ENCODE measurements around the gene TMEM258.

Gene TMEM258

DNA sequence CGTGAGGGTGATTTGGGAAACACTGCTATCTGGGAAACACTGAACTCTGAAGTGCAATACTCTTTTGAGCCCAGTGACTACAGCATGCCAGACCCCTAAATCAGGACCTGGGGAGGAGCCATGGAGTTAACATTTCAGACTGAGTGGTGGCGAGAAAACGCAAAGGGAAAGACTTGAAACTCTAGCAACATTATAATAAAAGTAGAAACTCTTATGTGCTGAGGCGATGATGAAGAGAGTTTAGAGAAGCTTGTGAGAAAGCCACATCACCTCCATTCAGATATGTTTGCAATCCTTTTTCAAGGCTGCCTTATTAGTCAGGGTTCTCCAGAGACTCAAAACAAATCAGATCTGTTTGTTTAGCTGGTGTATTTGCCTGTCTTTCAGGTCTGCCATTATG lies 2.2 kb upstream of the TMEM258 start:
- no peak for DNase-seq

DNA sequence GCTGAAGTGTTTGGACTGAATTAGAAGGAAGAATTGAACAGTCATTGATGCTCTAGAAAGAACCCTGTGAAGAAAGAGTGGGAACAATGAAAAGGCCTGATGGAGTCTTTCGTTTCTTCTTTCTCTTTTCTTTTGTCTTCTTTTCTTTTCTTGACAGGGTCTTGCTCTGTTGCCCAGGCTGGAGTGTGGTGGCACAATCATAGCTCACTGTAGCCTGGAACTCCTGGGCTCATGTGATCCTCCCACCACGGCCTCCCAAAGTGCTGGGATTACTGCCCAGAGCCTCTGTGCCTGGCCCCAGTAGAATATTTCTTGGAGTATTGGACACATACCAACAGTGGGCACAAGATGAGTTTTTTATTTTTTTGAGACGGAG lies 1.4 kb upstream of the TMEM258 start:
- DNase-seq: no peak

DNA sequence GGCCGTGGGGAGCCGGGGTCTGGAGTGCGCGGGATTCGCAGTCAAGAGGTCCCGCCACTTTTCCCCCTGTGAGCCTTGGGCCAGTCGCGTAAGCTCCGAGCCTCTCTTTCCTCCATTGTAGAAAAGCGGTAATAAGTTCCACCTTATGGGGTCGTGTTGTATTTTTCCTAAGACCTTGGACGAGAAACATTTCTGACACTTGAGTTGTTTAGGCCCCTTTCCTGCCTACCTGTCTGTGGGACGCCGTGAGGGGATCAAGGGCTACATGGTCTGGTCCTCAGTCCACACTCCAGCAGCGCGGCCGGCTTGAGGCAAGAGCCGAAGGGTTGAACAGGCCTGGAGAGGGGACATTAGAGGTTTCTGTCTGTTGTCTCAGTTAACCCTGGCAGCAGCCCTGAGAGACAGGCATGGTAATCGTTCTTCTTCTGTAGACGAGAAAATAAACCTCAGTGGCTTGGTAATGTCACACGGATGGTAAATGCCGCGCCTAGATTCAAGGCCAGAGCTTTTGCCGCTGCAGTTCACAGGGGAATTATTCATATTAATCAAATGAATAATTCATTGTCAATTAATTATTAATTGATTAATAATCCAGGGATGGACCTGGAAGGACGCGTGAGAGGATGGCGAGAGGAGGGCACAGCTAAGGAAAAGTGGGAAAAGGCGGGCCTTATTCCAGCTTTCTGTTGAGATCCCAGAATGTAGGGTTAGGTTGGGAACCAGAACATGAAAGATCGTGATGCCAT lies 857 bp upstream of the TMEM258 start:
- DNase-seq: peak; percentile 38

DNA sequence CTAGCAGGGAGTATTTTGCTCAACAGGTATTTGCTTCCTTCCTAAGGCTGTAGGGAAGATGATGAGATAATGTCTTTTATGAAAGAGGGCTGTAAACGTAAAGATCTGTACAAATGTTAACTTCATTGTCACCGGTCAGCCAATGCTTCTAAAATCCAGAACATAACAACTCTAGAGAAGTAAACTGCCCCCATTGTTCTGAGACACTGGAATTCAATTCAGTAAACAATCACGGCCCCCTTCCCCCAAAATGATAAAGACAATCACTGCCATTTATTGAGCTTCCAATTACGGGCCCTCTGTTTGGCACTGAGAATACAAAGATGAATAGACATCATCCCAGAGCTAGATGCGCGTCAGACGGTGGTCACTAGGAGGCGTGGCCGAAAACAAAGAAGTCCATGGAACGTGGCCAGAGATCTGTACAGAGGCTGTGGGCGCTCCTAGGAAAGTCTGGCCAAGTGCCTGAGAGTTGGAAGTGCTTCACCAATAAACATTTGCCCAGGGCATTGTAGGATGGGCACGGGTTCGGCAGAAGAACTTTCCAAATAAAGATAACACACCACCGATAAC lies 576 bp downstream of the TMEM258 start:
- DNase-seq: peak; percentile 67

DNA sequence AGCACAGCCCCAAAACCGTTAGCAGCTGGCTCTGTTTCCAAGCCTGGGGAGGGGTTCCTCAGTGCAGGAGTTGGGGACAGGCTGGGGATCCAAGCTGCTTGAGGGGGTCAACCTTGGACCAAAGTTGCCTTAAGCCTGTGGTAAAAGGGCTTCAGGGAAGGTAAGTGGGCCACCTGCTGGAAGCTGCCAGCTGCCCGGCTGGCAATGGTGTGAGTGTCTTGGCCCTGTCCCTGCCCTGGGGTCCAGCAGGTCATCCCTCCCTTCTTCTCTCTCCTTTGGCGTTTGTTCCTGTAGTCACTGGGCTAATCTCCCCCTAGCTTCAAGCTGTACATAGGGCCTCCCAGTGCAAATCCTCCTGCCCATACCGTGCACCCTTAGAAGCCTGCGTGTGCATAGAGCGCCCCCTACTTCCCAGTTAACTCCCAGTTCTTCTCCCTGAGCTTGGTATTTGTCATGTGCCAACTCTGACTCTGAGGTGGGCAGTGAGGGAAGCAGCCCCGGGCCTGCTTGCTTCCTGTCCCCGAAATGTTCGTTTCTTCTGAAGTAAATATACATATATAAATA lies 4.4 kb downstream of the TMEM258 start:
- DNase-seq: no peak

DNA sequence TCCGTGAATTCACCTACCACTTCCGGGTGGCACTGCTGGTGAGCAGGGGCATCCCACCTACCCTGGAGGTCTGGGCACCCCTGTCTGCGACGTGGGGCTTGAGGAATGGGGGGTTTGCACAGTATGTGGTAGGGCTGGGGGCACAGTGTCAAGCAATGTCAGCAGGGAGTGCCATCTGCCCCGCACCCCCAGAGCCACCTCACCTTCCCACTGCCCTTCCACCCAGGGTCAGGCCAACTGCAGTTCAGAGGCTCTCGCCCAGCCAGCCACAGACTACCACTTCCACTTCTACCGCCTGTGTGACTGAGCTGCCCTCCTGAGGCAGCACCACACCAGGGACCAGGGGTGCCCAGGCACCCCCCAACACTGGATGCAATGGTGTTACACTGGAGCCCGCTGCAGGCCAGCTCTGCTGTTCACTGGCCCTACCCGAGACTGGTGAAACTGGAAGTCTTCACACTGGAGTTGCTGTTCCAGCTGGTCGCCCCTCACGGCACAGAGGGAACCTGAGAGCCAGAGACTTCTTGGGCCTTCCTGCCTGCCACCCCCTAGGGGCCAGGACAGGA lies 6.5 kb downstream of the TMEM258 start:
- no peak for DNase-seq

DNA sequence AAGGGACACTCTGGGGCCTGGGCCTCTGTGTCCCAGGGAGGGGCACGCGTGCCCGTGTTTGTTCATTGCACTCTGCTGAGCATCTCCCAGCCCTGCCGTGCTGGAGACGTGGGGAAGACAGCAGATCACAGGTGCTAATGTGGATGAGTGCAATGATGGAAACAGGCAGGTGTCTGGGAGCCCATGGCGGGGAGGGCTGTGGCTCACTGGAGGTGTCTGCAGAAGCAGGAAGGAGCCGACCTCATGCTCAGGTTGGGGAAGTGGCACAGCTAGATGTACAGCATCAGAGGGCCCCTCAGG lies 7.9 kb downstream of the TMEM258 start:
- DNase-seq: no peak

DNA sequence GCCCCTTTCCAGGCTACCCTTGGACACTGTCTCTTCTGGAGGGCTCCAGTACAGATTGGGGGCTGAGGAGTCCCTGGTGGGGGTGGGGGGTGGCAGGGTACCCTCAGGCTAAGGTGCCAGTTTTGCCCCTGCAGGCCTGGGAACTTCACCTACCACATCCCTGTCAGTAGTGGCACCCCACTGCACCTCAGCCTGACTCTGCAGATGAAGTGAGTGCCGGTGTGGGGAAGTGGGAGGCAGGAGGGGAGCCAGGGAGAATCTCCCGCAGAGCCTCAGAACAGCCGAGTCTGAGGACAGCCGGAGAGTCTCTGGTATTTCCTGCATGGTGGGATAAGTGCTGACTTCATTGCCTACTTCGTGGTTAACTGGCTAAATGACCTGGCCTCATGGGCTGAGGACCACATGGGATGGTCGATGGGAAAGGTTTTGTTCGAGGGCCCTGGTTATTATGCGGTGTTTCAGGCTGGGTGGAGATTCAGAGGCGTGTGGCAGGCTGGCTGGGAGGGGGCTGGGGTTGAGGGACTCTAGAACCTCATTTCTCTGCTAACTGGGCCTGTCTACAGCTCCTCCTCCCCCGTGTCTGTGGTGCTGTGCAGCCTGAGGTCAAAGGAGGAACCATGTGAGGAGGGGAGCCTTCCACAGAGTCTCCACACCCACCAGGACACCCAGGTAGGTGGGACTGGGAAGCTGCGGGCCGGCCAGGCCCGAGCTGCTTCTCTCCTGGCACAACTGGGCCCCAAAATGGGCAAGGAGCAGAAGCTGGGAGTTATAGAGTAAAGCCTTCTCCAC lies 8.5 kb downstream of the TMEM258 start:
- no peak for DNase-seq

DNA sequence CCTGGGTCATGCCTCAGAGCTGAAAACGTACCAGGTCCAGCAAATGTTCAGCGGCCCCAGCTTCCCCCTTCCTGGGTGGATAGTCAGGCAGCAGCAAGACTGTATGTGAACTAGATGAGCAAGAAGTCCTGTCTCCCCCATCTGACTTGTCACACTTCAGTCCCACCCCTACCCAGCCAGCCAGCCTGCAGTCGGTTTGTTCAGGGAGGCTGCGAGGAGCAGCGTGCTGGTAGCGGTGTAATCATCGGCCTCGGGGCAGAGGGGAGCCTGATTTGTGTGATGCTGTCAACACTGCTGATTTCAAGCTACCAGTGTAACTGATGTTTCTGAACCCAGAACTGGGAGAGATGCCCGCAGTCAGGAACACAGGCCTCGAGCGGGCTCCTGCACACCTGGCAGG lies 9.6 kb downstream of the TMEM258 start:
- DNase-seq: no peak

DNA sequence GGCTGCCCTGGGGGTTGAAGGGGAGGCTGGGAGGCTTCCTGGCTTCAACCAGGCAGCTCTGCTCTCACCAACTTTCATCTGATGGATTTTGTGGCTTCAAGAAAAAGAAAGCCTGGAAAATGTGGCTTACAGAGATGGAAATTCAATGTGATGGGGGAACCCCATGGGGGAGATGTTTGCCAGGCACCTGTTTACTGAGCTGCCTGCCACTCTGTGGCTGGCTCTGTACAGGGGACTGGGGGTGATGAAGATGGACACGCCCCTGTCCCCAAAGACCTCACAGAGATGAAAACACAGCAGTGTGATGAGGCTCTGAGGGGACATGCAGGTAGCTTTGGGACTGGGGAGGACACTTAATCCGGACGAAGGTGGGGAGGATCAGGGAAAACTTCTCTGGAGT lies 10.1 kb downstream of the TMEM258 start:
- DNase-seq: no peak

DNA sequence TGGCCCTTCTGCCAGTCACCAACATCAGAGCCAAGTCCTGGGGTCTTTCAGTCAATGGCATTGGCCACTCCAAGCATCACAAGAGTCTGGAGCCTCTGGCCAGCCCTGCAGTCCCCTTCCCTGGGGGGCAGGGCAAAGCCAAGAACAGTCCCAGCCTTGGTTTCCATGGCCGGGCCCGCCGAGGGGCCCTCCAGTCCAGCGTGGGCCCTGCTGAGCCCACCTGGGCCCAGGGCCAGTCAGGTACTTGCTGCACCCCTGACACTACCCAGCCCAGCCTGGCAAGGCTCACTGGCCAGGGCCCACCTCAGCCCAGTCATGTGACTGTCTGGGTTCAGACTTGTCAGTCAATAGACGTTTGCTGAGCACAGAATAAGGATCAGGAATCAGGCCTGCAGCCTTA lies 10.8 kb downstream of the TMEM258 start:
- DNase-seq: no peak

DNA sequence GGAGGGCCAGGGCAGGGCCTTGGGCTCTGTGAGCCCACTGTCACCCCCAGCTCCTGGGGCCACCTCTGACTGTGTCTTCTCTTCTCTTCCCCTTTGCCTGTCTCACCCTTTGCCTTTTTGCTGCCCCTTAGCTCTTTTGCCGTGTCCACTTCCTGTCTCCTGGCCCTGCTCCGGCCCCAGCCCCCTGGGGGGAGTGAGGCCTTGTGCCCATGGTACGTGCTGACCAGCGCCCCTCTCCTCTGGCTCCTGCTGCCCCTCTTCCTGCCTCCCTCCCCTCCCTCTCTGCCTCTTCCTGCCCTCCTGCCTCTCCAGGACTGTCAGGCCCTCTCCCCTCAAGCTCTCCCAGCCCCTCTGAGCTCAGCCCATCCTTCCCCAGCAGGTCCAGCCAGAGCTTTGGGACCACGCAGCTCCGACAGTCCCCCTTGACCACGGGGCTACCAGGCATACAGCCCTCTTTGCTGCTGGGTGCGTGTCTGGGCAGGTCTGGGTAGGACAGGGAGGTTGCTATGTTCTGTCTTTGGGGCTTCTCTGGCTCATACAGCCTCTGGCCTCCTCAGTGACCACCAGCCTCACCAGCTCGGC lies 11.7 kb downstream of the TMEM258 start:
- DNase-seq: no peak

DNA sequence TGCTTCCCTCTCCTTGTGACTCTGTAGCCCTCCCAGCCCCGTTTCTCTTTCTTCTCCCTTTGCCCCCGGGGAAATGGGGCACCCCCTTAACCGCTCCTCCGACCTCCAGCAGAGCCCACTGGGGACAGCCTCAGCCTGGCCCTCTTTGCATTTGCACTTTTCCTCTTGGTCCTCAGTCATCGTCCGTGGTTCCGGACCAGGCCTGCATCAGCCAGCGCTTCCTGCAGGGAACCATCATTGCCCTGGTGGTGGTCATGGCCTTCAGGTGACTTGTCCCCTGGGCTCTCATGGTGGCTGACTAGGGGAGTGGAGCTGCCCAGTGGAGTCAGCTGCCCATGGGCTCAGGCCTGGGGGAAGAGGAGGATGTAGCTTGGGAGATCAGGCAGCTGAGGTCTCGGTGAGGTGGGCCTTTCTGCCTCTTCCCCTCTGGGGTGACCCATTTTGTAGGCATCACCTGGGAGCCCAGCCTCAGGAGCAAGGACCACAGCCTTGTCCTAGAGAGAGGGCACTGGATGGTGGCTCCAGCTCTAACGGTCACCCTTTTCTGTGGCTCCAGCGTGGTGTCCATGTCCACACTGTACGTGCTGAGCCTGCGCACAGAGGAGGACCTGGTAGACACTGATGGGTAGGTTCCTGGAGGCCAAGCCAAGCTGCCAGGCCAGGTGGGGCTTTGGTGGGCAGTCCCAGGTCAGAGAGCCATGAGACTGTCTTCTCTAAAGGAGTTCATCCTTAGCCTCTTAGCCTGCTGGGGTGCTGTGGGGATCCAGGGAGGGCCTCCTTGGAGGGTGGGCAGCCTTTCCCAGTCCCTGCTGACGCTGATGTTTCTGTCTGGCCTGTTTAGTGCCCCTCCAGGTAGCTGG lies 12.5 kb downstream of the TMEM258 start:
- DNase-seq: no peak

DNA sequence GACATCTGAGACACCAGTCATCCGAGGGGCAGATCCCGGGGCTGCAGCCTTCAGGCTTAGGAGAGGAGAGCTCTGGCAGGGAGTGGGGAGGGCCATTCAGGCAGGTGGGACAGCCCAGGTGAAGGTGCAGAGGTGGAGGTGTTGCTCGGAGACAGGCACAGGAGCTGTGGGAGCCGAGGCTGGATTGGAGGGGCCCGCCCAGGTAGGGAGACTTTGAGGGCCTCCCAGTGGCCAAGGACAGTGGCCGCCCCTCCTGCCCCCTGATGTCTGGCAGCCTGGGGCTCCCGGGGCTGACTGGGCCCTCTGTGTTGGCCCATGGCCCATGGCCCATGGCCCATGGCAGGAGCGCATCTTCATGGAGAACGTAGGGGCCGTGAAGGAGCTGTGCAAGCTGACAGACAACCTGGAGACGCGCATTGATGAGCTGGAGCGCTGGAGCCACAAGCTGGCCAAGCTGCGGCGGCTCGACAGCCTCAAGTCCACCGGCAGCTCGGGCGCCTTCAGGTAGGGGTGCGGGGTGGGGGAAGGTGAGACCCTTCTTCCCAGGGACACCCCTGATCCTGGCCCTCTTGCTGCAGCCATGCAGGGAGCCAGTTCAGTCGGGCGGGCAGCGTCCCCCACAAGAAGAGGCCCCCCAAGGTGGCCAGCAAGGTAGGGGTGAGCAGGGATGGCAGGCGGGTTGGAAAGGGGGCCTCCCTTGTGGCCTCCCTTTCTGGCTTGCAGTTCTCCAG lies 13.3 kb downstream of the TMEM258 start:
- DNase-seq: no peak

DNA sequence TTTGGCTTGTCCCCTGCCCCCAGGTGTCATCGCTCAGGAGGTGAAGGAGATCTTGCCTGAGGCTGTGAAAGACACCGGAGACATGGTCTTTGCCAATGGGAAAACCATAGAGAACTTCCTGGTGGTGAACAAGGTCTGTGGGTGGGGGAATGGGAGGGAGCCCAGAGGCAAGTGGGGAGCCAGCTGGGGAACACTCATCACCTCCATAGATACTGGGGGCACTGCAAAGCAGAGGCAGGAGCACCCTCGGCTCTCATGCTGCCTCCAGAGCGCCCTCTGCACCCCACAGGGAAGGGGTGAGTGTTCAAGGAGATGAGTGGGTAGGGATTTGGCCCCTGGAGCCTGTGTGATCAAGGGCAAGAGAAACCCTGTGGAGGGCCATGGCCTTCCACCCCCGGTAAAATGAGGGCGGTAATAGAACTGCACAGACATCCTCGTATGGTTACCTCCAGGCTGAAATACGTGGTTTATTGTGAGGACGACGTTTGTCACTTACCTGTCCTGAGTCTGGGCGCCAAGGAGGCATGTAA lies 14.0 kb downstream of the TMEM258 start:
- DNase-seq: no peak

DNA sequence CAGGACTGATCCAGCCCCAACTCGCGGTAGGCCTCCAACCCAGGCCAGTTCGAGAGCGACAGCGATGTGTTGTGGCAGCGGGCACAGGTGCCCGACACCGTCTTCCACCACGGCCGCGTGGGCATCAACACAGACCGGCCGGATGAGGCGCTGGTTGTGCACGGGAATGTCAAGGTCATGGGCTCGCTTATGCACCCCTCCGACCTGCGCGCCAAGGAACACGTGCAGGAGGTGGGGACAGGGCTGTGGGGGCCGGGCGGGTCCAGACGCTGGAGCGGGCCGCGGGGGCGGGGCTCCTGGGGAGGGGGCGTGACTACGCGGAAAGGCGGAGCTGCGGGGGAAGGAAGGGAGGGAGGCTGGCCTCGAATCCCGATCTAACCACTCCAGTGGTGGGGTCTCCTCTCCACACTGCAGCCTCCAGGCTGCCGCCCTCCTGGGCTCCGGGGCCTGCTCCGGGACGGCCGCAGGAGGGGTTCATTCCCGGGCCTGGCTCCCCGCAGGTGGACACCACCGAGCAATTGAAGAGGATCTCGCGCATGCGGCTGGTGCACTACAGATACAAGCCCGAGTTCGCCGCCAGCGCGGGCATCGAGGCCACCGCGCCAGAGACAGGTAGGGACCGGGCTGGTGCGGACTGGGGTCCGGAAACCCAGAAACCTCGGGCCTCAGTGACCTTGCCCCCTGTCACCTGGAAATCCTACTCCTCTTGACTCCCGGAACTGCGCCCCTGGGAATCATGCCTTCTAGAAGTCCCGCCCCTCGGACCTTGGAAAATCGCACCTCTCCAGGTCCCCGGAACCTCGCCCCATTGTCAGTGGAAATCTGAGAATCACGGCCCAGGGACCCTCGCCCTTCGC lies 14.9 kb downstream of the TMEM258 start:
- DNase-seq: peak; percentile 79

DNA sequence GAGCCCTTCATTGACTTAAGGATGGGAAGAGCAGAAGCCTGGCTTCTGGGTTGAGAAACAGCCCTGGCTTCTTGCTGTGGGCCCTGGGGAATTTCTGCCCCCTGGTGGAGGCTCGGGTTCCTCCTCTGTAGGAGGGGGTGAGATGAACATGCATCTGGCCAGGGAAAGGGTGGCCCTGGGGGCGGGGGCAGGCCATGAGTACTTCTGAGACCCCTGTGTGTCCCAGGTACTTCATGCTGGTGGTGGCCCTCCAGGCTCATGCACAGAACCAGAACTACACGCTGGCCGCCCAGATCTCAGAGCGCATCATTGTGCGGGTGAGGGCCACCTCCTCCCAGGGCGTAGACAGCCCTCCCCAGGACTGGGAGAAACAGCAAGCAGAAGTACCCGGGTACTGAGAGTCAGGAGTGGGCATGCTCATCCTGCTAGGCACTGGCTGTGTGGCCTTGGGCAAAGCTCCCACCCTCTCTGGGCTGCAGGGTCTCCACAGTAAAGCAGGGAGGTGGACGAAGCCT lies 15.8 kb downstream of the TMEM258 start:
- DNase-seq: peak; percentile 84

DNA sequence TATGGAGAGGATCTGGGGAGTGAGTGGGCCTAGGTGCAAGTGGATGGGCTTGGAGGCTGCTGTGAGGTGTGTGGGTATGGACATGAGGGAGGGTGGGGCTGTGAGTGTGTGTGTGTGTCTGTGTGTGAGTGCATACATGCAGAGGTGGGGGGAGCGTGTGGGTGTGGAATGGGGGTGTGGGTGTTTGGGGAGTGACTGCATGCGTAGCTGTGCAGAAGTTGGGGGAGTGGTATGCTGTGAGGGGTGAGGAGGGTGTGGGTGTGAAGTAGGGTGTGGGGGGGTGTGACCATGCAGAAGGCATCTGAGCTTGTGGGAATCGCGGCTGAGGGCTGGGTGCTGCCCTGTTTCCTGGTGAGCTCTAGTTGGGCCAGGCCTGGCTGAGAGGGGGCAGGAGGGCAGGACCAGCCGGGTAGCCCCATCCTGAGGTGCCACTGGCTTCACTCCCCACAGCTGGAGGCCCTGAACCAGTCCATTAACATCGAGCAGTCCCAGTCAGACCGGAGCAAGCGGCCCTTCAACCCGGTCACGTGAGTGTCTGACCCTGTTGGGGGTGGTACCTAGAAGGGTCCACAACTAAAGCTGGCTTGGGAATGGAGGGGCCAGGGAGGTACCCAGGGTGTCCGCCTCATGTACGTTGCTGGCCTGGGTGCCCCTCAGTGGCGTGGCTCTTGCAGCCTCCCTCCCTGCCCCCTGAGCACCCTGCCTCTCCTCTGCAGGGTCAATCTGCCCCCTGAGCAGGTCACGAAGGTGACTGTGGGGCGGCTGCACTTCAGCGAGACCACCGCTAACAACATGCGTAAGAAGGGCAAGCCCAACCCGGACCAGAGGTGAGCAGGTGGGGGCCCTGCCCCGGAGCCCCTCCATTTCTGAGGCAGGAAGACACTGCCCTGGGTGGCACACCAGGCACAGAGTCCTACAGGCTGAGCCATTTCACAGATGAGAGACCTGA lies 16.5 kb downstream of the TMEM258 start:
- DNase-seq: no peak

DNA sequence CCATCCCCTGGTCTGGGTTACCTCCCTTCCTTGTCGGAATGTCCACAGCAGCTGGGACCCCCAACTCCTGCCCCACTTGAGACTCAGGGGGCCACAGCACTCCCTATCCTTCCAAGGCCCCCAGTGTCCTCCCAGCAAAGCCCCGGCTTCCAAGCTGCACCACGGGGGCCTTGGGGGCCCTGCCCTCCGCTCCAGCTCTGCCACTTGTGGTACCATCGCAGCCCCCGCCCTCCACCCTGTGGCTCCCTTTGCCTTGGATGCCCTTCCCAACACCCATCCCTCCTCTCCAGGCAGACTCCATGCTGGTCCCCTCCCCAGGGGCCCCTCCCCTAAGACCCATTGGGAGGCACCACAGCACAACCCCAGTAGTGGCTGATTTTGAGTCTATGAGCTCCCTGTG lies 17.3 kb downstream of the TMEM258 start:
- DNase-seq: no peak

Data from stimulated activated CD8-positive, alpha-beta memory T cell treated with anti-CD3 and anti-CD28 coated beads, Interleukin-4, amount 100 ng/mL, for 48 hours (primary cell).